Breast epithelium (tissue), 3 donors: Measurements from ENCODE around the gene NCOR2.

ENCODE experiments used
- CTCF ChIP-seq, 3 donors: fragments of 450-650 bp; IDR thresholded peaks; one replicate each; pipeline ENCODE4 v1.5.1; 2016 to 2017; ENCODE audit warnings: antibody characterized with exemption in 3 of 3, mild to moderate bottlenecking in 3 of 3, moderate library complexity in 3 of 3
- POLR2AphosphoS5 ChIP-seq, 3 donors: sonication (generic); formaldehyde crosslinking; IDR thresholded peaks; one replicate each; pipeline ENCODE4 v1.6.1; 2017; ENCODE audit warnings: antibody characterized with exemption in 3 of 3

- TF ChIP-seq CTCF (IDR thresholded peaks at IDR 0.05) (no peak), POLR2AphosphoS5 (IDR thresholded peaks at IDR 0.05) (no peak)
Observed at GRCh38 chr12:124543590-124544310, 23.7 kb downstream of the NCOR2 start.
